Panc1 (cell line): ENCODE measurements around the gene GPR61. TPM values are rescaled to one million over a fixed set of nuclear protein-coding genes. Genes with fewer than 3 reads are reported as not detected.

Source experiments
- ATAC-seq: fragments of 200-7000 bp; cut with Tn5 transposase; 2 replicates; pipeline ENCODE4 v1.9.1; 2020; ENCODE audit warnings: mild to moderate bottlenecking, moderate library complexity
- BruUV-seq: library from RNA; stranded (reverse); fragments of 400-500 nt; replicated peaks from 2 replicates; lab custom pipeline; 2021; lab: Mats Ljungman, UMichigan
- CTCF ChIA-PET: fragments of 300-600 bp; sonication (Branson Sonifier 250); formaldehyde crosslinking; loops from one replicate; lab custom pipeline; 2022; ENCODE audit warnings: antibody characterized with exemption; lab: Charles Lee
- POLR2A ChIA-PET: fragments of 300-600 bp; sonication (Branson Sonifier 250); formaldehyde crosslinking; loops from one replicate; lab custom pipeline; 2022; ENCODE audit warnings: antibody characterized with exemption; lab: Charles Lee
- DNase-seq: peaks from one replicate; pipeline ENCODE4 v3.0.0-alpha.2; 2010; ENCODE audit warnings: low read depth, low spot score
- H3K27ac ChIP-seq: 2 replicates; pipeline ENCODE4 v1.5.1; 2011; ENCODE audit warnings: mild to moderate bottlenecking, low read length, inconsistent platforms
- H3K27me3 ChIP-seq: fragments of 200-500 bp; sonication (Bioruptor generic); 2 replicates; pipeline ENCODE4 v1.6.0; 2014; ENCODE audit warnings: low read length, inconsistent platforms; ENCODE audit not compliant: control insufficient read depth, insufficient read depth
- H3K36me3 ChIP-seq: fragments of 200-500 bp; sonication (Bioruptor generic); 2 replicates; pipeline ENCODE4 v1.5.1; 2014; ENCODE audit warnings: inconsistent platforms, mild to moderate bottlenecking, low read length, moderate library complexity; ENCODE audit not compliant: control insufficient read depth, insufficient read depth
- H3K4me1 ChIP-seq: 2 replicates; pipeline ENCODE4 v1.5.1; 2011; ENCODE audit warnings: inconsistent platforms, mild to moderate bottlenecking, low read length, moderate library complexity; ENCODE audit not compliant: control insufficient read depth, insufficient read depth
- H3K4me3 ChIP-seq, 2 experiments: 2 replicates each; pipeline ENCODE4 v1.5.1; 2011 to 2012; ENCODE audit warnings: low read depth in 2 of 2, low read length in 2 of 2, mild to moderate bottlenecking in 2 of 2, inconsistent platforms in 1 of 2, moderate library complexity in 1 of 2
- H3K9me3 ChIP-seq: fragments of 200-500 bp; sonication (Bioruptor generic); 2 replicates; pipeline ENCODE4 v1.5.1; 2014; ENCODE audit warnings: low read depth, mild to moderate bottlenecking, inconsistent platforms, low read length, moderate library complexity; ENCODE audit not compliant: control insufficient read depth, insufficient read depth
- POLR2AphosphoS5 ChIP-seq: IDR thresholded peaks from 2 replicates; pipeline ENCODE4 v1.6.1; 2012; ENCODE audit warnings: mild to moderate bottlenecking, low read depth, low read length, moderate library complexity
- SIN3A ChIP-seq: IDR thresholded peaks from 2 replicates; pipeline ENCODE4 v1.6.1; 2012; ENCODE audit warnings: low read depth, mild to moderate bottlenecking, low read length, moderate library complexity, borderline replicate concordance; ENCODE audit not compliant: insufficient read depth
- TCF7L2 ChIP-seq: IDR thresholded peaks from 2 replicates; pipeline ENCODE4 v1.6.1; 2011; ENCODE audit warnings: mild to moderate bottlenecking, low read depth, low read length, inconsistent platforms
- in situ Hi-C: cut with HindIII; loops from 2 replicates; pipeline ENCODE4 v1.10.0; 2016; ENCODE audit warnings: low sequenced_read_pairs, low pct_unique_long_range_greater_than_20kb
- intact Hi-C: fragments of 100-400 bp; cut with micrococcal nuclease; formaldehyde crosslinking; loops from one replicate; pipeline ENCODE4 v1.10.0; 2022; ENCODE audit not compliant: unreplicated experiment
- total RNA-seq: library from RNA; stranded (reverse); gene quantifications from one replicate; pipeline ENCODE4 v1.2.1, GENCODE V29; 2021; ENCODE audit not compliant: unreplicated experiment
- TF ChIP-seq, protein P1 (sequence below), 2 experiments: IDR thresholded peaks; 2 replicates each; pipeline ENCODE4 v1.6.1; 2011 to 2012; ENCODE audit warnings: low read depth in 2 of 2, control low read depth in 1 of 2, low read length in 1 of 2, mild to moderate bottlenecking in 1 of 2, moderate library complexity in 1 of 2; ENCODE audit not compliant: insufficient read depth in 1 of 2
- TF ChIP-seq, protein P2 (sequence below): fragments of 450-650 bp; IDR thresholded peaks from 2 replicates; pipeline ENCODE4 v1.5.1; 2017; ENCODE audit warnings: mild to moderate bottlenecking

Gene GPR61
- total RNA-seq, 1 experiment from 2014 or later, result not detected

GRCh38 chr1:109490934-109491302 lies 48.8 kb upstream of the GPR61 start:
- in situ Hi-C loops (no loop called here), intact Hi-C loops (no loop called here)
- Histone ChIP-seq H3K4me3 (no peak overlapping the region), H3K9me3 (no peaks in the 10 kb centered on the region), H3K4me1 (peaks cover 6% of the 10 kb centered on the region; the same call in 1 of the 2 replicates), H3K36me3 (no peaks in the 10 kb centered on the region; the same call in 1 of the 2 replicates), H3K27me3 (no peaks in the 10 kb centered on the region), H3K27ac (no peak overlapping the region)
- TF ChIP-seq SIN3A (no peak), POLR2AphosphoS5 (no peak), TCF7L2 (no peak)
- TF ChIP-seq, protein P1, sequence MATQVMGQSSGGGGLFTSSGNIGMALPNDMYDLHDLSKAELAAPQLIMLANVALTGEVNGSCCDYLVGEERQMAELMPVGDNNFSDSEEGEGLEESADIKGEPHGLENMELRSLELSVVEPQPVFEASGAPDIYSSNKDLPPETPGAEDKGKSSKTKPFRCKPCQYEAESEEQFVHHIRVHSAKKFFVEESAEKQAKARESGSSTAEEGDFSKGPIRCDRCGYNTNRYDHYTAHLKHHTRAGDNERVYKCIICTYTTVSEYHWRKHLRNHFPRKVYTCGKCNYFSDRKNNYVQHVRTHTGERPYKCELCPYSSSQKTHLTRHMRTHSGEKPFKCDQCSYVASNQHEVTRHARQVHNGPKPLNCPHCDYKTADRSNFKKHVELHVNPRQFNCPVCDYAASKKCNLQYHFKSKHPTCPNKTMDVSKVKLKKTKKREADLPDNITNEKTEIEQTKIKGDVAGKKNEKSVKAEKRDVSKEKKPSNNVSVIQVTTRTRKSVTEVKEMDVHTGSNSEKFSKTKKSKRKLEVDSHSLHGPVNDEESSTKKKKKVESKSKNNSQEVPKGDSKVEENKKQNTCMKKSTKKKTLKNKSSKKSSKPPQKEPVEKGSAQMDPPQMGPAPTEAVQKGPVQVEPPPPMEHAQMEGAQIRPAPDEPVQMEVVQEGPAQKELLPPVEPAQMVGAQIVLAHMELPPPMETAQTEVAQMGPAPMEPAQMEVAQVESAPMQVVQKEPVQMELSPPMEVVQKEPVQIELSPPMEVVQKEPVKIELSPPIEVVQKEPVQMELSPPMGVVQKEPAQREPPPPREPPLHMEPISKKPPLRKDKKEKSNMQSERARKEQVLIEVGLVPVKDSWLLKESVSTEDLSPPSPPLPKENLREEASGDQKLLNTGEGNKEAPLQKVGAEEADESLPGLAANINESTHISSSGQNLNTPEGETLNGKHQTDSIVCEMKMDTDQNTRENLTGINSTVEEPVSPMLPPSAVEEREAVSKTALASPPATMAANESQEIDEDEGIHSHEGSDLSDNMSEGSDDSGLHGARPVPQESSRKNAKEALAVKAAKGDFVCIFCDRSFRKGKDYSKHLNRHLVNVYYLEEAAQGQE (IDR thresholded peaks at IDR 0.05; ENCODE audit: insufficient read depth in 1 of 2, low read depth in 2 of 2, low read length in 1 of 2), result no peak
- TF ChIP-seq, protein P2, sequence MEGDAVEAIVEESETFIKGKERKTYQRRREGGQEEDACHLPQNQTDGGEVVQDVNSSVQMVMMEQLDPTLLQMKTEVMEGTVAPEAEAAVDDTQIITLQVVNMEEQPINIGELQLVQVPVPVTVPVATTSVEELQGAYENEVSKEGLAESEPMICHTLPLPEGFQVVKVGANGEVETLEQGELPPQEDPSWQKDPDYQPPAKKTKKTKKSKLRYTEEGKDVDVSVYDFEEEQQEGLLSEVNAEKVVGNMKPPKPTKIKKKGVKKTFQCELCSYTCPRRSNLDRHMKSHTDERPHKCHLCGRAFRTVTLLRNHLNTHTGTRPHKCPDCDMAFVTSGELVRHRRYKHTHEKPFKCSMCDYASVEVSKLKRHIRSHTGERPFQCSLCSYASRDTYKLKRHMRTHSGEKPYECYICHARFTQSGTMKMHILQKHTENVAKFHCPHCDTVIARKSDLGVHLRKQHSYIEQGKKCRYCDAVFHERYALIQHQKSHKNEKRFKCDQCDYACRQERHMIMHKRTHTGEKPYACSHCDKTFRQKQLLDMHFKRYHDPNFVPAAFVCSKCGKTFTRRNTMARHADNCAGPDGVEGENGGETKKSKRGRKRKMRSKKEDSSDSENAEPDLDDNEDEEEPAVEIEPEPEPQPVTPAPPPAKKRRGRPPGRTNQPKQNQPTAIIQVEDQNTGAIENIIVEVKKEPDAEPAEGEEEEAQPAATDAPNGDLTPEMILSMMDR, result peak; percentile 59
- ATAC-seq (no peak), DNase-seq (no peak)
- BruUV-seq, result no TSS peak
- ChIA-PET POLR2A (no interaction called here), CTCF (interaction anchor here (1.1 to 2.5 kb wide), 2 partner anchors 19 to 42 kb away, joined by 3 to 21 read pairs; partner anchors contain the start of gene AMIGO1)

GRCh38 chr1:109491372-109491771 lies 48.3 kb upstream of the GPR61 start:
- Histone ChIP-seq H3K27me3 (no peaks in the 10 kb centered on the region), H3K4me3 (no peak overlapping the region), H3K4me1 (peaks cover 6% of the 10 kb centered on the region; the same call in 1 of the 2 replicates), H3K27ac (no peak overlapping the region), H3K9me3 (no peaks in the 10 kb centered on the region), H3K36me3 (no peaks in the 10 kb centered on the region; the same call in 1 of the 2 replicates)
- CTCF ChIA-PET, result interaction anchor here (2.5 kb wide), 1 partner anchor 41 kb away, joined by 21 read pairs; no protein-coding TSS in a partner anchor
- ATAC-seq (no peak), DNase-seq (no peak)
- in situ Hi-C loops (no loop called here), intact Hi-C loops (no loop called here)
- POLR2A ChIA-PET, result no interaction called here
- TF ChIP-seq, protein P1 (IDR thresholded peaks at IDR 0.05; ENCODE audit: insufficient read depth in 1 of 2, low read depth in 2 of 2, low read length in 1 of 2), result no peak
- TF ChIP-seq TCF7L2 (no peak), SIN3A (no peak), POLR2AphosphoS5 (no peak)
- TF ChIP-seq, protein P2, result no peak
- BruUV-seq, result no TSS peak
